A549 (cell line): ENCODE measurements around the gene INTS7.

Experiments used
- BHLHE40 ChIP-seq: IDR thresholded peaks from 2 replicates; pipeline ENCODE4 v1.6.1; 2012; ENCODE audit warnings: low read depth, low read length, inconsistent platforms
- CHD2 ChIP-seq: fragments of 150-350 bp; IDR thresholded peaks from 2 replicates; pipeline ENCODE4 v1.6.1; 2014; ENCODE audit warnings: low read length; ENCODE audit not compliant: partially characterized antibody
- CTCF ChIP-seq: fragments of >200 bp; sonication (Bioruptor Twin); formaldehyde crosslinking; IDR thresholded peaks from 3 replicates; pipeline ENCODE4 v1.5.1; 2016
- EP300 ChIP-seq, 2 experiments: fragments of >200 bp; sonication (Bioruptor Twin); formaldehyde crosslinking; IDR thresholded peaks; 2 replicates in 1 of 2; 3 replicates in 1 of 2; pipeline ENCODE4 v1.6.1; 2016 to 2017
- JUN ChIP-seq, 2 experiments: fragments of >200 bp; sonication (Bioruptor Twin); formaldehyde crosslinking; IDR thresholded peaks; 2 replicates in 1 of 2; 3 replicates in 1 of 2; pipeline ENCODE4 v1.6.1; 2016 to 2017
- MAFK ChIP-seq: fragments of 450-650 bp; IDR thresholded peaks from 2 replicates; pipeline ENCODE4 v1.6.1; 2014; ENCODE audit not compliant: partially characterized antibody
- MAX ChIP-seq: IDR thresholded peaks from 2 replicates; pipeline ENCODE4 v1.6.1; 2012
- MYC ChIP-seq: IDR thresholded peaks from 2 replicates; pipeline ENCODE4 v1.6.1; 2012; ENCODE audit warnings: mild to moderate bottlenecking, inconsistent platforms, low read length, improper control_type of control experiment, borderline replicate concordance
- NFE2L2 ChIP-seq: fragments of 150-350 bp; conservative IDR thresholded peaks from 2 replicates; pipeline ENCODE4 v1.6.1; 2014; ENCODE audit warnings: low read length
- POLR2A ChIP-seq: IDR thresholded peaks from 2 replicates; pipeline ENCODE4 v1.6.1; 2012; ENCODE audit warnings: mild to moderate bottlenecking, low read length
- POLR2AphosphoS2 ChIP-seq: conservative IDR thresholded peaks from 2 replicates; pipeline ENCODE4 v1.6.1; 2012; ENCODE audit warnings: low read length, improper control_type of control experiment, inconsistent platforms
- RFX5 ChIP-seq: fragments of 450-650 bp; IDR thresholded peaks from 2 replicates; pipeline ENCODE4 v1.7.1; 2014; ENCODE audit warnings: antibody characterized with exemption, mild to moderate bottlenecking, moderate library complexity
- ZNF302 ChIP-seq: fragments of 250-450 bp; sonication (Bioruptor Pico); IDR thresholded peaks from 2 replicates; pipeline ENCODE4 v1.9.0; 2021; ENCODE audit warnings: inconsistent platforms, mild to moderate bottlenecking, moderate library complexity

DNA sequence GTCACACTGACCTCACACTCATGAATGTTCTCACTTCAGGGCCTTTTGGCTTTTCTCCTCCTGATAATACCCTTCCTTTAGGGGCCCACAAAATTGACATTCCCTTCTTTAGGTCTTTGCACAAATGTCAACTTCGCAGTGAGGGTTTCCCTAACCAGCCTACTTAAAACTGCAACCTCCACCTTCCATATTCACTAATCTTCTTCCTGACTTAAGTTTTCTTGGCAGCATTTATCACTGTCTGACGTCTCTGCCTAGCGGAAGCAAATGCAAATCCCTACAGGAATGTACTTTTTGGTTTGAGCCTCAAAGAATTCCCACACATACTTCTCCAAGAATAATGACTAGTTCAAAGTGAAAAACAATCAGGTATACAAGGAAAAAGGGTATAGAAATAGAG is 32.8 kb downstream of the INTS7 start:
- TF ChIP-seq MAX, result no peak
- TF ChIP-seq MAFK, result no peak
- no peak for TF ChIP-seq CTCF
- TF ChIP-seq ZNF302 (CRISPR knock-in tag), result no peak
- no peak for TF ChIP-seq BHLHE40
- TF ChIP-seq MYC, result no peak
- no peak for TF ChIP-seq POLR2A
- no peak for TF ChIP-seq JUN (IDR thresholded peaks at IDR 0.05)
- no peak for TF ChIP-seq NFE2L2
- no peak for TF ChIP-seq EP300 (IDR thresholded peaks at IDR 0.05)
- no peak for TF ChIP-seq RFX5
- no peak for TF ChIP-seq POLR2AphosphoS2
- TF ChIP-seq CHD2, result no peak
